OCI-M2 (cell line): ENCODE data around the gene VSTM2L.

ENCODE experiments used
- DNase-seq: peaks from one replicate; lab custom pipeline; 2025; ENCODE audit not compliant: unreplicated experiment; lab: John Stamatoyannopoulos, UW

The VSTM2L gene

DNA sequence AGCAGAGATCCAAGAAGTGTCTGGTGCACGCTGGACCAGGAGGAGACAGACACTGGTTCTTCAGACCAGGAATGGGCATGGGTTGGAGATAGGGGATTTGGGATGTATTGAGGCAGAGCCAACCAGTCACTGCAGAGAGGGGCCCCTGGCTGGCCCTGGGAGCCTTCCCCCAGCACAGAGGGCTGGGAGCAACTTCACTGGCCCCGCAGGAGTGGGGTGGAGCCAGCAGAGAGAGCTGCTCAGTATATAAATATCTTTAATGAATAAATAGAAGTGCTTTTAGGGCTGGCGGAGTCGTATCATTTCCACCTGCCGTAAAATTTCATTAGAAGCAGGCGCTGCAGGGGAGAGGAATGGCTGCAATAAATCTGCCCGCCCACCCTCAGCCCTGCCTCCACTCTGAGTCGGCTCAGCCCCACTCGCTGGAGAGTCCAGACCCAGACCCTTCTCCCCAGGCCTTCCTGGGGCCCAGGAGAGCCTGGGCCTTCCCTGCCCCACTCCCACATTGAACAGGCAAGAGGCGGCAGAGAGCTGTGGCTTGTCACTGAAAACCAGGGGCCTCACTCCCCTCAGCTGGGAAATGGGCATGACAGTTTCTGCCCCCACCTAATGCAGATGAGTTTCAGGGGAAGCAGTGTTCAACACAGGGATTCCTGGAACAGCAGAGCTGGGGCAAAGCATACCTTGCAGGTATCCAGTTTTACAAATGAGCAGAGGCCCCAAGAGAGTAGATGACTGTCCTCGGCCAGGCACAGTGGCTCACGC lies 23.9 kb upstream of the VSTM2L start:
- no peak for DNase-seq

DNA sequence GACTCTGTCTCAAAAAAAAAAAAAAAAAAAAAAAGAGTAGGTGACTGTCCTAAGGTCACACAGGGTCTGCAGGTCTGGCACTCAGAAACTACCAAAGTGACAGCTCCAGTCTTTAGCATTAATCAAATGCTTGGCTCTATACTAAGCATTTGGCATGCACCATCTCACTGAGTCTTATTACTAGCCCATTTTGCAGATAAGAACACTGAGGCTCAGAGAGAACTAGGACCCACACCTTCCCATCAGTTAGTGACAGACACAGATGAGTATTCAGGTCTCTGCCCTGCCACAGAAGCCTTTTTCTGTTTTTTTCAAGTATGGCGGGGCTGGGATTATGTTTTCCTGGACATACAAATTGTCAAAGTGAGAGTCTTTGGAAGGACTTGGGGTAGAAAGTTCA lies 23.1 kb upstream of the VSTM2L start:
- DNase-seq: no peak

- DNase-seq: no peak
Measured at GRCh38 chr20:37880726-37881591, 22.0 kb upstream of the VSTM2L start.

DNA sequence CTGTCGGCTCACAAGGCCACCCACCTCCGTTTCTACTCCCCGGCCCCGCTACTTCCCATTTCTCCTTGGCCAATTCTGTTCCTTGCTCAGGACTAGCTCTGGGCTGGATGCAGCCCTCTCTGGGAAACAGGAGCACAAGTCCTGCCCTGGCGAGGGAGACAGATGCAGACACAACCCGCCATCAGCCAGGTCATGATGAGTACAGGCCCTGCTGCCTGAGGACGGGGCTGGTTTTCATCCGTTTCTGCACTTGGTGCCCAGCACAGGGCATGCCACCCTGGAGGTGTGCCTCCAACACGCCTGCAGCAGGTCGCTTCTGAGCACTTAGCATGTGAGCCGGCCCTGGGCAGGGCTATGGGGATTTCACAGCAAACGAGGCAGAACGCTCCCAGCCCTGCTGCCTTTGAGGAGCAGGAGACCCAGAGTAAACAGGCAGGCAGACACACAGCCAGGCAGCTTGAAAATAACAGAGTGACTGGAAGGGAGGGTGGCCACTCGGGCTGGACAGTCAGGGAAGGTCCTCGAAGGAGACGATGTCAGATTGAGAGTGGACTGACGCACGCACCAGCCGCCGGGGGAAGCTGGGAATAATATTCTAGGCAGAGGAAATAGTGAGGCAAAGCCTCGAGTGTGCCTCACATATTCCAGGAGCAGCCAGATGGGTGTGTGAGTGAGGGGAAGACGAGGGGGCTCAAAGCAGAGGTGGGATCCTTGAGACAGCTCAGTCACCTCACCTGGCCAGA lies 21.2 kb upstream of the VSTM2L start:
- DNase-seq: no peak

GRCh38 chr20:37882961-37883712 lies 19.8 kb upstream of the VSTM2L start:
- no peak for DNase-seq

- no peak for DNase-seq
Measured at GRCh38 chr20:37885042-37885441, 17.9 kb upstream of the VSTM2L start.

GRCh38 chr20:37885593-37886503 lies 17.1 kb upstream of the VSTM2L start:
- no peak for DNase-seq

DNA sequence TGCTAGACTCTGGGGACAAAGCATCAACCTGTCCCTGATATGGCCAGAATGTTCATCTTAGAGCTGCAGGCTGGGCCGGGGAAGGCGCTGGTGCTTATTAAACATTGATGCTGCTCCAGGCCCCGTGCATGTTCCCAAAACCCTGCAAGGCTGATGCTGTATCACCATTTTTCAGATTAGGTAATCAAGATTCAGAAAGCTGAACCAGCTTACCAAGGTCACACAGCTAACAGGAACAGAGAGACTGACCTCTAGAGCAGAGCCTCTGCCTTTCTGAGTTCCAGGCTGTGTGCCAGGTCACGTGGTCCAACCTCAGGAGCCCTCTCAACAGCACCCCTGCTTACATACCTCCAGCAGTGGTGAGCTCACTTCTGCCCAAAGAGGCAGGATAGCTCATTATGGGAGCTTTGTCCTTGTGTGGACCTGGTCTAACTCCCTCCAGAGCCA lies 16.1 kb upstream of the VSTM2L start:
- DNase-seq: no peak

- DNase-seq: no peak
Measured at GRCh38 chr20:37888641-37889040, 14.3 kb upstream of the VSTM2L start.

DNA sequence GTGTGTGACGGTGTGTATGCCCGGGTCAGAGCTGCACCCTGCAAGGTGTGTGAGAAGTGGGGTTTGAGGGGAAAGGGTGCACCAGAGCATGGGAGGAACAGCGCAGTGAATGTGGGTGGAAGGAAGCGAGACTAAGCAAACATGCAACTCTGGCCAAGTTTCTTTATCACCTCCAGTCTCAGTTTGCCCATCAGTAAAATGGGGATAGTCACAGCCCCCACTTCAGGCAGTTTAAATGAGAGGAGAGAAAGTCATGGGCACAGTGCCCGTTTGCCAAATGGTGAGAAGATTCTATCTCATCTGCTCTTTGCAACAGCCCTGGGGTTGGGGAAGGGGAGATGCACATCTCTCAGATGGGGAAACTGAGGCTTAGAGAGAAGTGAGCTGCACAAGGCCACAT lies 12.8 kb upstream of the VSTM2L start:
- no peak for DNase-seq

GRCh38 chr20:37890643-37891042 lies 12.3 kb upstream of the VSTM2L start:
- DNase-seq: no peak

GRCh38 chr20:37892001-37892400 lies 10.9 kb upstream of the VSTM2L start:
- no peak for DNase-seq

DNA sequence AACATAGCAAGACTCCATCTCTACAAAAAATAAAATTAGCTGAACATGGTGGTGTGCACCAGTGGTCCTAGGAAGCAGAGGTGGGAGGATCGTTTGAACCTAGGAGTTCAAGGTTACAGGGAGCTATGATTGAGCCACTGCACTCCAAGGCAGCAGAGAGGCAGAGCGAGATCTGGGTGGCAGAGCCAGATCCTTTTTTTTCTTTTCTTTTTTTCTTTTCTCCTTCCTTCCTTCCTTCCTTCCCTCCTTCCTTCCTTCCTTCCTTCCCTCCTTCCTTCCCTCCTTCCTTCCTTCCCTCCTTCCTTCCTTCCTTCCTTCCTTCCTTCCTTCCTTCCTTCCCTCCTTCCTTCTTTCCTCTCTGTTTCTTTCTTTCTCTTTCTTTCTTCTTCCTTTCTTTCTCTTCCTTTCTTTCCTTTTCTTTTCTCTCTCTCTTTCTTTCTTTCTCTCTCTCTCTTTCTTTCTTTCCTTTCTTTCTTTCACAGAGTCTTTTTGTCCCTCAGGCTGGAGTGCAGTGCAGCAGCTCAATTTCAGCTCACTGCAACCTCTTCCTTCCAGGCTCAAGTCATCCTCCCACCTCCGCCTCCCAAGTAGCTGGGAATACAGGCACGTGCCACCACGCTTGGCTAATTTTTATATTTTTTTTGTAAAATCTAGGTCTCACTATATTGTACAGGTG lies 9.2 kb upstream of the VSTM2L start:
- DNase-seq: no peak

DNA sequence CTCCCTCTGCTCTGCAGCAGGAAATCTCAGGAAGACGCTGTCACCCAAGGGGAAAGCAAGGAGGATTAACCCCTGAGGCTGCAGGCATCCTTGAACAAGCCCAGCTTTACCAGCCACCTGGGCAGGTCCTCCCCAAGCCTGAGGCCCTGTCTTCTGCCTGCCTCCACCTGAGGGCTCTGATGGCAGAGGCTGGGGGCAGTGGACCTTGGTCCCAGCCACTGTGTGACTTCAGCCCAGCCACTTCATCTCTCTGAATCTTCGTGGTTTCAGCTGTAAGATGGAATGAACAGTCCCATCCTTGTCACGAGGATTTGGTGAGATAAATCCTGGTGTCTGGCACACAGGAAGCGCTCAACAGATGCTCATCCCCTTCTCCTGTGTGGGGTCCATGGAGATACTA lies 8.5 kb upstream of the VSTM2L start:
- no peak for DNase-seq

- DNase-seq: no peak
Measured at GRCh38 chr20:37895166-37895565, 7.8 kb upstream of the VSTM2L start.

DNA sequence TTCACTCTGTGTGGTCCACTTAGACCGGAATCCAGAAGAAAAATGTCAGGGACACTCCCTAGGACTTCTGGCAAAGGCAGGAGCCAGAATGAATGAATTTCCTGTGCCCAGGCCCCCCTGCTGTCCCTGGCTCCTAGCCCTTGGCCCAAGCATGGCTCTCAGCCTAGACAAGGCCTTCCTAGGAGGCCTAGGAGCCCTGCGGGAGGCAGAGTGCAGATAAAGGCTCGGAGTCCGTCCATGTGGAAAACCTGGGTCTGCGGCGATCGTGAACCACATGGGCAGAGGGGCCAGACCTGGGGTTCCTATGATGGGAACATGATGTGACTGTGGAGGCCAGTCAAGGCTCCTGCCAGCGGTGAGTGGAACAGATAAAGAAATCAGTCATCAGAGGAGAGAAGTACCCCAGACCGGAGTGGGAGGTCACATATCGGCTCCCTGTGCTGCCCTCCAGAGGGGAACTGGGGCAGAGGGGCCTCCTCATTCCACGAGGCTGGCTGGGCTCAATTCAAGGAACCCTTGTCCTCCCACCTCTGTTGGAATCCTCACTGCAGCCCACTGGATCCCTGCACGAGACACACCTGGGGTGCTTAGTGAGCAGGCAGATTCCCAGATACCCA lies 5.9 kb upstream of the VSTM2L start:
- no peak for DNase-seq

DNA sequence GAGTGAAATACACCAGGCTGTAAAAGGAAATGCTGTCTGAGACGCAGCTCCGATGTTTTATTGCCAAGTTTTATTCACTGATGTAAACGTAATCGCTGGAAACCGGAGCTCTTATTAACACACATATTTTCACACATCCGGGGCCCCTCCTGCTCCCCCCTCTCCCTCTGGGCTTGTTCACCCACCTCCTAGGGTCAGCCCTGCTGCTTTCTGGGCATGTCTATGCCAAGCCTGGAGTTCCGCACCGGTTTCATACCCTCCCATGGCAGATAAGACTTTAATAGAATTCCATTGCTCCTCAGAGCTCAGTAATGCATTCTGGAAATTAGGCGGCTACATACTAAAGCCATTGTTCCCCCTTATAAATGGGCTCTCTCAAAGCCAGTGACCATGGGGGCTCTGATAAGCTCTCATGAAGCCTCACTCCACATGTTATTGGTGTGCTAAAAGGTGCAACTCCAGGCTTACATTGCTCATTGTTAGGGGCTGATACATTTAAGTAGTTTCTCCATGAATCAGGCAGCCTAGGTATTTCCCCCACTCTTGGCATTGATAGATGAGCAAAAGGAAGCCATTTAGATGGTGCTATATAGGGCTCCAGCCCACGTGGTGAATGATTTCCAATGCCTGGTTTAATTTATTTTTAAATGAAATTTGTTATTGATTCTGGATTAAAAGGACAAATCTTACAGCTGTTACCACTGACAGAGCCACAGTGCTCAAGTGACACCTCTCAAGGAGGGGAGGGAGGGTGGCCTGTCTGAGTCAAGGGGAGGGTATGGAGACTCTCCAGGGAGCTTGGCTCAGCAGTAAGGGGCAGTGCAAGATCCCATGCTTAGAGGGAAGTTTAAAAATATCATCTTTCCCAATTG lies 4.5 kb upstream of the VSTM2L start:
- no peak for DNase-seq
